Vagina (tissue), 2 donors: ENCODE results near the gene DAB2IP. TPM values are rescaled to one million over a fixed set of nuclear protein-coding genes. Genes with fewer than 3 reads are reported as not detected.

Experiments used
- DNase-seq, 2 donors: peaks; one replicate each; pipeline ENCODE4 v3.0.0-alpha.2; 2017; ENCODE audit errors: extremely low spot score in 2 of 2
- H3K27ac ChIP-seq: fragments of 200-600 bp; sonication (generic); one replicate; pipeline ENCODE4 v1.5.1; 2019
- H3K27me3 ChIP-seq: fragments of 200-600 bp; sonication (generic); one replicate; pipeline ENCODE4 v1.5.1; 2019
- H3K36me3 ChIP-seq, 2 donors: fragments of 200-600 bp; sonication (generic); one replicate each; pipeline ENCODE4 v1.5.1; 2017 to 2019
- H3K4me1 ChIP-seq: fragments of 200-600 bp; sonication (generic); one replicate; pipeline ENCODE4 v1.5.1; 2019
- H3K4me3 ChIP-seq, 2 donors: fragments of 200-600 bp; sonication (generic); 1 replicate in 1 of 2; 2 replicates in 1 of 2; pipeline ENCODE4 v1.5.1; 2016 to 2019
- H3K9me3 ChIP-seq: fragments of 200-600 bp; sonication (generic); one replicate; pipeline ENCODE4 v1.5.1; 2019
- POLR2A ChIP-seq, 2 donors: fragments of 450-650 bp; IDR thresholded peaks; one replicate each; pipeline ENCODE4 v1.6.1; 2017; ENCODE audit warnings: antibody characterized with exemption in 2 of 2, mild to moderate bottlenecking in 2 of 2, moderate library complexity in 2 of 2
- POLR2AphosphoS5 ChIP-seq, 2 donors: sonication (generic); formaldehyde crosslinking; IDR thresholded peaks; one replicate each; pipeline ENCODE4 v1.9.0; 2017; ENCODE audit warnings: antibody characterized with exemption in 2 of 2, mild to moderate bottlenecking in 2 of 2, low read depth in 1 of 2; ENCODE audit not compliant: insufficient read depth in 1 of 2
- intact Hi-C: fragments of 100-400 bp; cut with DNase I; formaldehyde crosslinking; loops from one replicate; pipeline ENCODE4 v1.15.1; 2023
- total RNA-seq: library from RNA; depleted of rRNA; stranded (reverse); fragments of >200 nt; gene quantifications from one replicate; pipeline ENCODE4 v1.2.3, GENCODE V29; 2016
- TF ChIP-seq, protein P1 (sequence below), 3 experiments: fragments of 450-650 bp in 2 of 3; fragments of 200-600 bp in 1 of 3; sonication (generic) in 1 of 3; IDR thresholded peaks; one replicate each; pipeline ENCODE4 v1.5.1; 2017 to 2019; ENCODE audit warnings: antibody characterized with exemption in 3 of 3, mild to moderate bottlenecking in 2 of 3, moderate library complexity in 2 of 3

The DAB2IP gene
- total RNA-seq, 1 donor from 2014 or later: 38.8 TPM

DNA sequence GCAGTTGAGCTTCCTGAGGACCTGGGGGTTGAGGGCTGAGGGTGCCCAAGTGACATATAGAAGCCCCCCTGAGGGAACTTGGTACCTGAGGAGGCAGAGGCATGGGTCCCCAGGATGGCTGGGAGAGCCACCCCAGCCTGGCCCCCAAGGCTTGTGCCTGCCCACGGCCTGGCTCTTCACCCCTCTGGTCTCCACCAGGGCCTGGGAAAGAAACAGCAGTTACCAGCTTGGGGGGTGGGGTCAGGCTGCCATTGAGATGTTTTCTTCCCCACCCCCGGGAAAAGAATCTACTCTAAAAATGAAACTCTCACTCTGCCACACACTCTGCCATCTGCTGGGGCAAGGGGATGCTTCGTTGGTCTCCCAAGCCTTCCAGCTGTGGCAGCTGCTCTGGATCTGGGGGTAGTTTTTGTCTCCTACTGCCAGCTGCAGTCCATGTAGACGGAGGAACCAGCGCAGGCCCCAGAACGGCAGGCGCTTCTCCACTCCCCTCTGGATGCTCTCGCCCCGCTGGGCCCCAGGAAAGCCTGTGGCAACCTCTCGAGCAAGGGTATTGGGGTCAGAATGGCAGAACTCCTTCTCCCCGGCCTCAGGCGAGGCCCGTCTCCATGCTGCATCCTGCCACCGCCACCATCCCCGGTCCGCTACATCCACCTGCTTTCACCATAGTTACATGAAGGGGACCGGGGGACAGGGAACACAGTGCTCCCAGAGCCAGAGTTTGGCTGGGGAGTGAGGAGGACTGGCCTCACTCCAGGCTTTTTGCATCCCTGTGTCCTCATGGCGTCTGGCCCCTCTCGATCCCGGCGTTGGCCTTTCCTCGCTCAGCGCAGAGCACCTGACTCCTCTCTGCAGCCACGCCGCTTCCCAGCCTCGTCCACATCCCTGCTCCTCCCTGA is 123.5 kb downstream of the DAB2IP start:
- Histone ChIP-seq H3K36me3 (peaks cover 0 to 69% of the 10 kb centered on the region in 2 donors), H3K9me3 (no peaks in the 10 kb centered on the region), H3K4me3 (no peak overlapping the region), H3K27me3 (no peaks in the 10 kb centered on the region), H3K27ac (no peak overlapping the region), H3K4me1 (no peaks in the 10 kb centered on the region)
- TF ChIP-seq, protein P1, sequence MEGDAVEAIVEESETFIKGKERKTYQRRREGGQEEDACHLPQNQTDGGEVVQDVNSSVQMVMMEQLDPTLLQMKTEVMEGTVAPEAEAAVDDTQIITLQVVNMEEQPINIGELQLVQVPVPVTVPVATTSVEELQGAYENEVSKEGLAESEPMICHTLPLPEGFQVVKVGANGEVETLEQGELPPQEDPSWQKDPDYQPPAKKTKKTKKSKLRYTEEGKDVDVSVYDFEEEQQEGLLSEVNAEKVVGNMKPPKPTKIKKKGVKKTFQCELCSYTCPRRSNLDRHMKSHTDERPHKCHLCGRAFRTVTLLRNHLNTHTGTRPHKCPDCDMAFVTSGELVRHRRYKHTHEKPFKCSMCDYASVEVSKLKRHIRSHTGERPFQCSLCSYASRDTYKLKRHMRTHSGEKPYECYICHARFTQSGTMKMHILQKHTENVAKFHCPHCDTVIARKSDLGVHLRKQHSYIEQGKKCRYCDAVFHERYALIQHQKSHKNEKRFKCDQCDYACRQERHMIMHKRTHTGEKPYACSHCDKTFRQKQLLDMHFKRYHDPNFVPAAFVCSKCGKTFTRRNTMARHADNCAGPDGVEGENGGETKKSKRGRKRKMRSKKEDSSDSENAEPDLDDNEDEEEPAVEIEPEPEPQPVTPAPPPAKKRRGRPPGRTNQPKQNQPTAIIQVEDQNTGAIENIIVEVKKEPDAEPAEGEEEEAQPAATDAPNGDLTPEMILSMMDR (IDR thresholded peaks at IDR 0.05): no peak
- TF ChIP-seq POLR2A (IDR thresholded peaks at IDR 0.05): no peak
- TF ChIP-seq POLR2AphosphoS5 (IDR thresholded peaks at IDR 0.05; ENCODE audit: insufficient read depth in 1 of 2, low read depth in 1 of 2): no peak
- intact Hi-C loops: no loop called here
- no peak for DNase-seq

DNA sequence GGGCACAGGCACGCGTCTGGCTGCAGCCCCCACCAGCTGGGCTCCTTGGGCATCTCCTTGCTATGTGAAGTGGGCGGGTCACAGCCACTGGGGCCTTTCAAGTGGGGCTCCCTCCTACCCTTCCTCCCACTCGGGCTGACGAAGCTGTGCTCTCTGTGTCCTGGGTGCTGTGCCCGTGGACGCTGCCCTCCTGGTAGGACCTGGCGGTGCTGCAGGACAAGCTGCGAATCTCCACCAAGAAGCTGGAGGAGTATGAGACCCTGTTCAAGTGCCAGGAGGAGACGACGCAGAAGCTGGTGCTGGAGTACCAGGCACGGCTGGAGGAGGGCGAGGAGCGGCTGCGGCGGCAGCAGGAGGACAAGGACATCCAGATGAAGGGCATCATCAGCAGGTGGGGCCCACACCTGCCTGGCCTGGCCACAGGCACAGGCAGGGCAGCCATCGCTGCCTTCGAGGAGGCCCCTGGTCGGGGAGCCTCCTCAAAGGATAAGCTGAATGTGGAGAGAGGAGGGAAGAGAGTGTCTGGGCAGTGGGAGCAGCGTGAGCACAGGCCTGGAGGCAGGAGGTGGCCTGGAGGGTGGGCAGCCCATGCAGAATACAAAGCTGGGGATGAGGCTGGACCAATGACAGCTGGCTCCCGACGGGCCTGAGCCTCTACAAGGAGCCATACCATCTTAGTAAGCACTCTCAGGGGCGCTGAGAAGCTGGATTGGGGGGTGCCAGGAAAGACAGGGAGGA is 124.7 kb downstream of the DAB2IP start:
- H3K9me3 ChIP-seq: no peaks in the 10 kb centered on the region
- no peak for TF ChIP-seq POLR2AphosphoS5 (IDR thresholded peaks at IDR 0.05; ENCODE audit: insufficient read depth in 1 of 2, low read depth in 1 of 2)
- no peak for TF ChIP-seq POLR2A (IDR thresholded peaks at IDR 0.05)
- TF ChIP-seq, protein P1 (IDR thresholded peaks at IDR 0.05): no peak
- peaks cover 2 to 73% of the 10 kb centered on the region in 2 donors for H3K36me3 ChIP-seq
- DNase-seq: no peak
- intact Hi-C loops: no loop called here
- no peaks in the 10 kb centered on the region for H3K27me3 ChIP-seq
- H3K27ac ChIP-seq: no peak overlapping the region
- H3K4me1 ChIP-seq: no peaks in the 10 kb centered on the region
- H3K4me3 ChIP-seq: no peak overlapping the region

DNA sequence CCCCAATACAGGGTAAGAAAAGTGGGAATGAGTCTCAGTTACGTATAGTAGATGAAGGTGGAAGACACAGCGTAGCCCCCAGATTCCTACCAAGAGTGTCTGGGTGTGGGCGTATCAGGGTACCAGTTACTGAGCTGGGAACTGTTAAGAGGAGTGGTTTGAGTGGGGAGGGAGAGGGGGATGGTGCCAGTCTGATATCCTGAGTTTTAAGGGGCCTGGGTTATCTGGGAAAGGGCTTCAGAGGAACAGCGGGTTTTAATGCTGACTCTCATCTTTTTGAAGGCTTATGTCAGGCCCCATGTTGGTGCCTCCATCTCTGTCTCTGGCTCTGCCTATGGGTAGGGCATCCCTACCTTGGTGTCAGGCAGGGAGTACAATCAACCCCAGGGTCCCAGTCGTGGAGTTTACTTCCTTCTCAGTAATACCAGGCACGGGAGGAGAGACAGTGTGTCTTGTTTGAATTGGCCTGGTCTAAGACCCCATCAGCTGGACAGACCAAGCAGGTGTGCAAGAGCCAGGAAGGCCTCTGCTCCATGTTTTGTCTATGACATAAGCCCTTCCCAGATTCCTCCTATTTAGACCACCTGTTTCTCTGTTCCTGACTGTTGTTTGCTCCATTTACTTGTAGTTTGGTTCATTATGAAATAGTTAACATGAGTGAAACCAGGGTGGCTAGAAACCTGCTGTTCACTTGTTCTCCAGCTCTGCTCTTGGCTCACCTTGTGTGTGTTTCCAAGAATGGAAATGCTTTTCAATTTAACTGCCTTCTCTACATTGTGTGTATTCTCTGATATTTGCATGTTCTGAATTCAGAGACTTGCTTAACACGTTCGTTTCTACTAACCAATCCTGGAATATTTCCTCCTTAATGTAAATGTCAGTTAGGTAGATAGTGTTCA is 125.6 kb downstream of the DAB2IP start:
- Histone ChIP-seq H3K4me1 (no peaks in the 10 kb centered on the region), H3K36me3 (peaks cover 6 to 81% of the 10 kb centered on the region in 2 donors), H3K27me3 (no peaks in the 10 kb centered on the region), H3K9me3 (no peaks in the 10 kb centered on the region), H3K27ac (no peak overlapping the region), H3K4me3 (no peak overlapping the region)
- no peak for DNase-seq
- TF ChIP-seq, protein P1 (IDR thresholded peaks at IDR 0.05): no peak
- TF ChIP-seq POLR2AphosphoS5 (IDR thresholded peaks at IDR 0.05; ENCODE audit: insufficient read depth in 1 of 2, low read depth in 1 of 2) (no peak), POLR2A (IDR thresholded peaks at IDR 0.05) (no peak)
- intact Hi-C loops: no loop called here

DNA sequence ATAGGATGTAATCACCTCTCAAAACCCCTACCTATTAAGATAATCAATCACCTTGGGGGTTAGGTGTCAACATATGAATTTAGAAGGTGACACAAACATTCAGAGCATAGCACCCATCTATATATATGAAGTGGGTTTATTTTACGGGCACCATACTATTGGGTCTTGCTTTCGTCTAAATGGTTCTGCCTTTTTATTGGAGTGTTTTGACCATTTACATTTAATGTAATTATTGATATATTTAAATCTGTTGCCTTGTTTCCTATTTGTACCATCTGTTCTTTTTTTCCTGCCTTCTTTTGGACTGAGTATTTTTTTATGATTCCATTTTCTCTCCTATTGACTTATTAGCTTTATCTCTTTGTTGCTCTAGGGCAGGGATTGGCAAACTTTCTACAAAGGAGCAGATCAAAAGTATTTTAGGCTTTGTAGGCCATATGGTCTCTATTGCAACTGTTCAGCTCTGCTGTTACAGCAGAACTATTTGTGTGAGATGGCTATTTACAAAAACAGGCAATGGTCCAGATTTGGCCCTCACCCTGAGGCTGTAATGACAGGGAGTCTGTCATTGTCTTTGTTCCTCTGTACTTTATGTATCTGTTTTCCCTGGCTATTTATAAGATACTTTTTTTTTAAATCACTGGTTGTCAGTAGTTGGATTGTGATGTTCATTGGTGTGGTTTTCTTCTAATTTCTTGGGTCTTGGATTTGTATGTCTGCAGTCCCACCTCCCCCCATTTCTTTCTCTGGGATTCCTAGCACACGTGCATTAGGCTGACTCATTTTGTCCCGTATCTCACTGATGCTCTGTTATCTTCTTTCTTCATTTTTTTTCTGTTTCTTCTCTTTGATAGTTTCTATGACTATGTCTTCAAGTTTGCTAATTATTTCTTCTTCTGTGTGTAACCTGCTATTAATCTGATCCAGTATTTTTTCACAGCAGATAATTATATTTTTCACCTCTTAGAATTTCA is 127.1 kb downstream of the DAB2IP start:
- DNase-seq: no peak
- intact Hi-C loops: no loop called here

More for the DNA sequence above, 127.1 kb downstream of the DAB2IP start:
- H3K9me3 ChIP-seq: no peaks in the 10 kb centered on the region
- peaks cover 6 to 83% of the 10 kb centered on the region in 2 donors for H3K36me3 ChIP-seq
- no peak overlapping the region for H3K4me3 ChIP-seq
- H3K27ac ChIP-seq: no peak overlapping the region
- H3K27me3 ChIP-seq: no peaks in the 10 kb centered on the region
- no peak for TF ChIP-seq POLR2A (IDR thresholded peaks at IDR 0.05)
- TF ChIP-seq, protein P1 (IDR thresholded peaks at IDR 0.05): no peak
- no peak for TF ChIP-seq POLR2AphosphoS5 (IDR thresholded peaks at IDR 0.05; ENCODE audit: insufficient read depth in 1 of 2, low read depth in 1 of 2)
- H3K4me1 ChIP-seq: no peaks in the 10 kb centered on the region
